Activated CD4-positive, alpha-beta T cell treated with anti-CD3 and anti-CD28 coated beads, Interleukin-2, amount 50 U/mL, for 1 hour (primary cell): Measurements from ENCODE around the gene MYO7B.

Experiments used
- DNase-seq: peaks from one replicate; pipeline ENCODE4 v3.0.0-alpha.2; 2020

MYO7B gene

GRCh38 chr2:127575185-127575765 is 39.8 kb downstream of the MYO7B start:
- no peak for DNase-seq

GRCh38 chr2:127575941-127576432 is 40.5 kb downstream of the MYO7B start:
- no peak for DNase-seq

GRCh38 chr2:127576433-127577207 is 41.1 kb downstream of the MYO7B start:
- no peak for DNase-seq

GRCh38 chr2:127577208-127577475 is 41.7 kb downstream of the MYO7B start:
- no peak for DNase-seq

- no peak for DNase-seq
Observed at GRCh38 chr2:127577503-127577902, 42.0 kb downstream of the MYO7B start.

- no peak for DNase-seq
Observed at GRCh38 chr2:127577973-127578372, 42.5 kb downstream of the MYO7B start.

GRCh38 chr2:127578411-127578810 is 42.9 kb downstream of the MYO7B start:
- no peak for DNase-seq

GRCh38 chr2:127579231-127579630 is 43.7 kb downstream of the MYO7B start:
- DNase-seq, result no peak

- no peak for DNase-seq
Observed at GRCh38 chr2:127580167-127581049, 44.9 kb downstream of the MYO7B start.

GRCh38 chr2:127581050-127581345 is 45.5 kb downstream of the MYO7B start:
- no peak for DNase-seq

GRCh38 chr2:127581516-127582490 is 46.3 kb downstream of the MYO7B start:
- no peak for DNase-seq

- DNase-seq, result no peak
Observed at GRCh38 chr2:127582863-127583861, 47.7 kb downstream of the MYO7B start.

- DNase-seq, result no peak
Observed at GRCh38 chr2:127584047-127584446, 48.6 kb downstream of the MYO7B start.

- DNase-seq, result no peak
Observed at GRCh38 chr2:127584516-127585033, 49.1 kb downstream of the MYO7B start.

GRCh38 chr2:127585270-127585807 is 49.9 kb downstream of the MYO7B start:
- DNase-seq, result no peak

- no peak for DNase-seq
Observed at GRCh38 chr2:127586136-127586535, 50.7 kb downstream of the MYO7B start.

GRCh38 chr2:127586746-127587295 is 51.3 kb downstream of the MYO7B start:
- DNase-seq, result no peak

GRCh38 chr2:127588241-127588640 is 52.8 kb downstream of the MYO7B start:
- DNase-seq, result no peak

GRCh38 chr2:127589358-127589757 is 53.9 kb downstream of the MYO7B start:
- no peak for DNase-seq

GRCh38 chr2:127589841-127590240 is 54.4 kb downstream of the MYO7B start:
- no peak for DNase-seq
